WI38 (cell line): ENCODE results near the gene NTRK2.
"Not testable (repeated sequence)": the region's sequence is repeated elsewhere in the genome, so short reads cannot be mapped to it uniquely, and the experiment has no call there.

Experiments used
- H3K4me3 ChIP-seq: 2 replicates; pipeline ENCODE4 v1.5.1; 2011; ENCODE audit warnings: low read depth, mild to moderate bottlenecking, control low read depth, low read length
- CTCF ChIP-seq: IDR thresholded peaks from 2 replicates; pipeline ENCODE4 v1.5.1; 2012; ENCODE audit warnings: low read depth, mild to moderate bottlenecking, control low read depth, low read length

NTRK2 gene

GRCh38 chr9:84880835-84881234 lies 211.3 kb downstream of the NTRK2 start:
- H3K4me3 ChIP-seq, result no peak overlapping the region
- TF ChIP-seq CTCF, result no peak

DNA sequence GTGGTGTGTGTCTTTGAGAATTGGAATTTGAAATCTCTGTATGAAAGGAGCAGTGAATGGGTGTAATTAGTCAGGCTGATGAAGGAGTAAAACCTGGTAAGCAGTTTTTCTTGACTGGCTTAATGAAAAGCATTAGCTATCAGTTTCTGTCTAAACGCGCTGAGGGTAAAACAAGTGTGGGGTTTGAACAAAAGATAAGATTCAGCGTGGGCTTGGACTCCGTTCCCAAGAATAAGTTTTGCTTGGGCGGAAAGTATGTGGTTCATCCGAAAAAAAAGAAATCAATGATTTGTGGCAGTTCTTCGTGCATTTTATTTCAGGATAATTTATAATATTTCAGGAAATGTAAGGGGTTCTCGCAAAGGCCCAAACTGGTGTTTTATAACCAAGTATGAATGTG lies 217.3 kb downstream of the NTRK2 start:
- no peak overlapping the region for H3K4me3 ChIP-seq
- TF ChIP-seq CTCF, result no peak

- H3K4me3 ChIP-seq, result no peak overlapping the region
- no peak for TF ChIP-seq CTCF
These were observed 222.4 kb downstream of the NTRK2 start for GRCh38 chr9:84891924-84892323.

- no peak overlapping the region for H3K4me3 ChIP-seq
- no peak for TF ChIP-seq CTCF
These were observed 224.0 kb downstream of the NTRK2 start for GRCh38 chr9:84893419-84894128.

GRCh38 chr9:84894859-84895258 lies 225.3 kb downstream of the NTRK2 start:
- H3K4me3 ChIP-seq, result no peak overlapping the region
- TF ChIP-seq CTCF, result no peak

DNA sequence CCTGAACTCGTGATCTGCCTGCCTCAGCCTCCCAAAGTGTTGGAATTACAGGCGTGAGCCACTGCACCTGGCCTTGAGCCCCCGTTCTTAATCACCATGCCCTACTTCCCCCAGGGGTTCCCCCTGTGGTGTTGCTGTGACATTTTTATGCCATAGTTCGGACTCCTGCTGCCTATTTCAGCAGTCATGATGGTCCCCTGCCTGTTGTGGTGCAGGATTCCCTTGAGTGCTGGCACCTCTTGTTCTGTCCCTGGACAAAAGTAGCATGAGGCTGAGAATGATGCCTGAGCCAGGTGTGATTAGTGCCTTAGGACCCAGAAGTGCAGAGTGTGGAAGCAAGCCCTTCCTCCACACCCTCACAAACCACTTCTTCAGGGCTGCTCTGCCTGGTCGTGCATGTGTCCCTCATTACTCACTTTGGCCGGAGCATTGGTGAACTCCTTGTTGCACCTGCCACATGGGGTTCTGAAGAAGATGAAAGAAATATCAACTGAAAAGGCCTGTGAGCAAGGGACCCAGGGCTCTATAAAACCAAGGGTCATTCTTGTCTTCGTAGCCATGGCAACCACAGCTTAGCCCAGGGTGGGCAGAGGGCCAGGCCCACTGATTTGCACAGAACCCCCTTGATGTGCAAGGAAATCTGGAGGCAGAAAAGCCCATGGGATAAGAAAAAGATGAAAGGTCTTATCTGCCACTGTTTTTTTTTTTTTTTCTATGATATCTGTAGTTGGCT lies 228.0 kb downstream of the NTRK2 start:
- TF ChIP-seq CTCF, result no peak
- no peak overlapping the region for H3K4me3 ChIP-seq

- TF ChIP-seq CTCF, result no peak
- no peak overlapping the region for H3K4me3 ChIP-seq
These were observed 228.7 kb downstream of the NTRK2 start for GRCh38 chr9:84898188-84898587.

DNA sequence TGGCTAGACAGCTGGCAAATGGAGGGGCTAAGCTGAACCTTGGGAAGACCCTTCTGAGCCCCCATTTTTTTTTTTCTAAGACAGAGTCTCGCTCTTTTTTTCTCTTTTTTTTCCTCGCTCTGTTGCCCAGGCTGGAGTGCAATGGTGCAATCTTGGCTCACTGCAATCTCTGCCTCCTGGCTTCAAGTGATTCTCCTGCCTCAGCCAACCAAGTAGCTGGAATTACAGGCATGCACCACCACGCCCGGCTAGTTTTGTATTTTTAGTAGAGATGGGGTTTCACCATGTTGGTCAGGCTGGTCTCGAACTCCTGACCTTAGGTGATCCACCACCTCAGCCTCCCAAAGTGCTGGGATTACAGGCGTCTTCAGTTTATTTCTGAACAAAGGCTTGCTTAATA lies 229.1 kb downstream of the NTRK2 start:
- not testable (repeated sequence) for H3K4me3 ChIP-seq
